ENCODE results near the gene AGR2.

Gene AGR2

GRCh38 chr7:16778476-16778875 lies 26.3 kb downstream of the AGR2 start:
- Histone ChIP-seq H3F3A (ENCODE audit: low read depth) (no peaks in the 10 kb centered on the region), H2AFZ (ENCODE audit: low read length) (no peak overlapping the region), H3K4me2 (ENCODE audit: low read depth, low read length, poor library complexity, severe bottlenecking) (no peak overlapping the region), H3K9ac (ENCODE audit: low read depth, low read length, poor library complexity, severe bottlenecking) (no peak overlapping the region), H3K27me3 (ENCODE audit: insufficient read depth, low read length, poor library complexity, severe bottlenecking) (no peaks in the 10 kb centered on the region), H3K79me2 (ENCODE audit: insufficient read depth, low read length) (peaks cover 22% of the 10 kb centered on the region; the same call in 1 of the 2 replicates), H4K20me1 (ENCODE audit: insufficient read depth, low read length, poor library complexity, severe bottlenecking) (peaks cover 3% of the 10 kb centered on the region), H3K9me3 (ENCODE audit: insufficient read depth, low read depth, low read length) (no peaks in the 10 kb centered on the region), H3K4me3 (ENCODE audit: low read length, poor library complexity, severe bottlenecking) (no peak overlapping the region), H3K4me1 (ENCODE audit: insufficient read depth, low read length, poor library complexity, severe bottlenecking) (peaks cover 14% of the 10 kb centered on the region), H3K36me3 (ENCODE audit: insufficient read depth, low read length) (peaks cover 29% of the 10 kb centered on the region; the same call in 1 of the 2 replicates), H3K9me2 (replicated peaks; ENCODE audit: low read depth, low read length) (no peaks in the 10 kb centered on the region)
- TF ChIP-seq, protein P1, sequence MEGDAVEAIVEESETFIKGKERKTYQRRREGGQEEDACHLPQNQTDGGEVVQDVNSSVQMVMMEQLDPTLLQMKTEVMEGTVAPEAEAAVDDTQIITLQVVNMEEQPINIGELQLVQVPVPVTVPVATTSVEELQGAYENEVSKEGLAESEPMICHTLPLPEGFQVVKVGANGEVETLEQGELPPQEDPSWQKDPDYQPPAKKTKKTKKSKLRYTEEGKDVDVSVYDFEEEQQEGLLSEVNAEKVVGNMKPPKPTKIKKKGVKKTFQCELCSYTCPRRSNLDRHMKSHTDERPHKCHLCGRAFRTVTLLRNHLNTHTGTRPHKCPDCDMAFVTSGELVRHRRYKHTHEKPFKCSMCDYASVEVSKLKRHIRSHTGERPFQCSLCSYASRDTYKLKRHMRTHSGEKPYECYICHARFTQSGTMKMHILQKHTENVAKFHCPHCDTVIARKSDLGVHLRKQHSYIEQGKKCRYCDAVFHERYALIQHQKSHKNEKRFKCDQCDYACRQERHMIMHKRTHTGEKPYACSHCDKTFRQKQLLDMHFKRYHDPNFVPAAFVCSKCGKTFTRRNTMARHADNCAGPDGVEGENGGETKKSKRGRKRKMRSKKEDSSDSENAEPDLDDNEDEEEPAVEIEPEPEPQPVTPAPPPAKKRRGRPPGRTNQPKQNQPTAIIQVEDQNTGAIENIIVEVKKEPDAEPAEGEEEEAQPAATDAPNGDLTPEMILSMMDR (conservative IDR thresholded peaks at IDR 0.05; ENCODE audit: low read length), result no peak
- no peak for TF ChIP-seq EZH2phosphoT487 (IDR thresholded peaks at IDR 0.05; ENCODE audit: borderline replicate concordance)

GRCh38 chr7:16776053-16776452 lies 28.7 kb downstream of the AGR2 start:
- Histone ChIP-seq H3K79me2 (ENCODE audit: insufficient read depth, low read length) (peaks cover 43% of the 10 kb centered on the region), H4K20me1 (ENCODE audit: insufficient read depth, low read length, poor library complexity, severe bottlenecking) (peaks cover 3% of the 10 kb centered on the region), H2AFZ (ENCODE audit: low read length) (no peak overlapping the region), H3K27me3 (ENCODE audit: insufficient read depth, low read length, poor library complexity, severe bottlenecking) (no peaks in the 10 kb centered on the region), H3F3A (ENCODE audit: low read depth) (no peaks in the 10 kb centered on the region), H3K4me3 (ENCODE audit: low read length, poor library complexity, severe bottlenecking) (no peak overlapping the region), H3K9me2 (replicated peaks; ENCODE audit: low read depth, low read length) (no peaks in the 10 kb centered on the region), H3K9ac (ENCODE audit: low read depth, low read length, poor library complexity, severe bottlenecking) (no peak overlapping the region), H3K36me3 (ENCODE audit: insufficient read depth, low read length) (peaks cover 8% of the 10 kb centered on the region; the same call in 1 of the 2 replicates), H3K4me1 (ENCODE audit: insufficient read depth, low read length, poor library complexity, severe bottlenecking) (peaks cover 24% of the 10 kb centered on the region), H3K4me2 (ENCODE audit: low read depth, low read length, poor library complexity, severe bottlenecking) (no peak overlapping the region), H3K9me3 (ENCODE audit: insufficient read depth, low read depth, low read length) (no peaks in the 10 kb centered on the region)
- TF ChIP-seq, protein P1 (conservative IDR thresholded peaks at IDR 0.05; ENCODE audit: low read length), result no peak
- no peak for TF ChIP-seq EZH2phosphoT487 (IDR thresholded peaks at IDR 0.05; ENCODE audit: borderline replicate concordance)

GRCh38 chr7:16774986-16775385 lies 29.8 kb downstream of the AGR2 start:
- H3K4me1 ChIP-seq (ENCODE audit: insufficient read depth, low read length, poor library complexity, severe bottlenecking), result peaks cover 31% of the 10 kb centered on the region
- H2AFZ ChIP-seq (ENCODE audit: low read length), result no peak overlapping the region
- no peaks in the 10 kb centered on the region for H3K36me3 ChIP-seq (ENCODE audit: insufficient read depth, low read length)
- H3K27me3 ChIP-seq (ENCODE audit: insufficient read depth, low read length, poor library complexity, severe bottlenecking), result no peaks in the 10 kb centered on the region
- H3K9me2 ChIP-seq (replicated peaks; ENCODE audit: low read depth, low read length), result no peaks in the 10 kb centered on the region
- H3K9me3 ChIP-seq (ENCODE audit: insufficient read depth, low read depth, low read length), result no peaks in the 10 kb centered on the region
- TF ChIP-seq, protein P1 (conservative IDR thresholded peaks at IDR 0.05; ENCODE audit: low read length), result no peak
- no peak for TF ChIP-seq EZH2phosphoT487 (IDR thresholded peaks at IDR 0.05; ENCODE audit: borderline replicate concordance)
- peaks cover 52% of the 10 kb centered on the region for H3K79me2 ChIP-seq (ENCODE audit: insufficient read depth, low read length)
- H3F3A ChIP-seq (ENCODE audit: low read depth), result no peaks in the 10 kb centered on the region
- H3K4me2 ChIP-seq (ENCODE audit: low read depth, low read length, poor library complexity, severe bottlenecking), result no peak overlapping the region
- no peak overlapping the region for H3K4me3 ChIP-seq (ENCODE audit: low read length, poor library complexity, severe bottlenecking)
- H4K20me1 ChIP-seq (ENCODE audit: insufficient read depth, low read length, poor library complexity, severe bottlenecking), result peaks cover 3% of the 10 kb centered on the region
- H3K9ac ChIP-seq (ENCODE audit: low read depth, low read length, poor library complexity, severe bottlenecking), result no peak overlapping the region

Measured in Loucy (cell line).